CD4-positive, CD25-positive, alpha-beta regulatory T cell (primary cell): ENCODE results near the gene DYNC2LI1. TPM values are rescaled to one million over a fixed set of nuclear protein-coding genes. Genes with fewer than 3 reads are reported as not detected.

ENCODE experiments used
- ATAC-seq, 2 donors: fragments of 150-1000 bp; cut with Tn5 transposase; one replicate each; pipeline ENCODE4 v1.10.0; 2021; ENCODE audit warnings: low read depth in 2 of 2, moderate number of reproducible peaks in 2 of 2, moderate library complexity in 1 of 2
- DNase-seq, 3 donors: peaks; one replicate each; pipeline versions ENCODE4 v3.0.0 to v3.0.0-alpha.2; 2012 to 2022; ENCODE audit warnings: mixed read lengths in 1 of 3
- H3K27ac ChIP-seq: one replicate; pipeline ENCODE4 v1.7.0; 2013; ENCODE audit warnings: mild to moderate bottlenecking, low read length; ENCODE audit not compliant: insufficient read depth, poor library complexity, severe bottlenecking
- H3K27me3 ChIP-seq: one replicate; pipeline ENCODE4 v1.7.0; 2013; ENCODE audit warnings: low read length; ENCODE audit not compliant: control insufficient read depth, insufficient read depth
- H3K36me3 ChIP-seq: one replicate; pipeline ENCODE4 v1.7.0; 2013; ENCODE audit warnings: mild to moderate bottlenecking, low read length, moderate library complexity; ENCODE audit not compliant: control insufficient read depth, insufficient read depth
- H3K4me1 ChIP-seq: 2 replicates; pipeline ENCODE4 v1.7.0; 2013; ENCODE audit warnings: mild to moderate bottlenecking, low read length; ENCODE audit not compliant: insufficient read depth, control insufficient read depth, poor library complexity, severe bottlenecking
- H3K4me3 ChIP-seq: one replicate; pipeline ENCODE4 v1.7.0; 2013; ENCODE audit warnings: low read depth, mild to moderate bottlenecking, low read length, moderate library complexity
- H3K9me3 ChIP-seq, 2 experiments: 1 replicate in 1 of 2; 2 replicates in 1 of 2; pipeline ENCODE4 v1.7.0; 2013; ENCODE audit warnings: low read length in 2 of 2, mild to moderate bottlenecking in 1 of 2, moderate library complexity in 1 of 2; ENCODE audit not compliant: control insufficient read depth in 2 of 2
- H3K27ac Mint-ChIP-seq, 3 donors: one replicate each; pipeline ENCODE4 v1.8.0; 2020 to 2022; ENCODE audit warnings: mild to moderate bottlenecking in 3 of 3, mixed read lengths in 3 of 3, moderate library complexity in 2 of 3
- H3K27me3 Mint-ChIP-seq: one replicate; pipeline ENCODE4 v1.8.0; 2022; ENCODE audit warnings: mild to moderate bottlenecking, mixed read lengths
- H3K36me3 Mint-ChIP-seq: one replicate; pipeline ENCODE4 v1.8.0; 2020; ENCODE audit warnings: mixed read lengths
- H3K4me1 Mint-ChIP-seq, 4 donors: one replicate each; pipeline ENCODE4 v1.8.0; 2020 to 2022; ENCODE audit warnings: mixed read lengths in 4 of 4, mild to moderate bottlenecking in 1 of 4
- H3K4me3 Mint-ChIP-seq, 4 donors: one replicate each; pipeline ENCODE4 v1.8.0; 2020 to 2022; ENCODE audit warnings: mild to moderate bottlenecking in 4 of 4, mixed read lengths in 4 of 4, moderate library complexity in 3 of 4
- H3K9me3 Mint-ChIP-seq, 7 donors: one replicate each; pipeline ENCODE4 v1.8.0; 2020 to 2022; ENCODE audit warnings: mixed read lengths in 7 of 7, mild to moderate bottlenecking in 3 of 7, moderate library complexity in 2 of 7
- polyA plus RNA-seq, 4 donors: library from polyadenylated mRNA; unstranded; fragments of 300-500 nt; fragmentation: Illumina TruSeq; gene quantifications; one replicate each; pipeline ENCODE4 v1.2.3, GENCODE V29; 2021
- total RNA-seq: library from RNA; stranded (reverse); gene quantifications from one replicate; pipeline ENCODE4 v1.2.3, GENCODE V29; 2022

The DYNC2LI1 gene
- total and polyA plus RNA-seq, 5 donors from 2014 or later: 2.1 to 5.8 (median 3.1) TPM

GRCh38 chr2:43854671-43855070 is 80.8 kb downstream of the DYNC2LI1 start:
- Mint-ChIP-seq H3K9me3 (peaks cover 0 to 3% (median 0%) of the 10 kb centered on the region in 7 donors), H3K27me3 (peaks cover 19% of the 10 kb centered on the region), H3K27ac (no peak overlapping the region), H3K4me1 (no peaks in the 10 kb centered on the region), H3K36me3 (no peaks in the 10 kb centered on the region), H3K4me3 (peak overlapping the region in 1 of 4 donors; percentile 64)
- H3K4me1 ChIP-seq: no peaks in the 10 kb centered on the region
- no peaks in the 10 kb centered on the region for H3K27me3 ChIP-seq
- ATAC-seq (no peak), DNase-seq (no peak)
- no peaks in the 10 kb centered on the region for H3K9me3 ChIP-seq
- no peak overlapping the region for H3K27ac ChIP-seq
- H3K4me3 ChIP-seq: no peak overlapping the region
- no peaks in the 10 kb centered on the region for H3K36me3 ChIP-seq

GRCh38 chr2:43855292-43855691 is 81.5 kb downstream of the DYNC2LI1 start:
- no peaks in the 10 kb centered on the region for H3K4me1 Mint-ChIP-seq
- H3K36me3 Mint-ChIP-seq: no peaks in the 10 kb centered on the region
- Histone ChIP-seq H3K4me3 (no peak overlapping the region), H3K9me3 (no peaks in the 10 kb centered on the region), H3K27ac (no peak overlapping the region), H3K4me1 (no peaks in the 10 kb centered on the region), H3K36me3 (no peaks in the 10 kb centered on the region), H3K27me3 (no peaks in the 10 kb centered on the region)
- peaks cover 0 to 3% (median 0%) of the 10 kb centered on the region in 7 donors for H3K9me3 Mint-ChIP-seq
- peaks cover 14% of the 10 kb centered on the region for H3K27me3 Mint-ChIP-seq
- DNase-seq: no peak
- ATAC-seq: no peak
- H3K4me3 Mint-ChIP-seq: no peak overlapping the region
- no peak overlapping the region for H3K27ac Mint-ChIP-seq

Other genes with a start within 250 kb of the DYNC2LI1 start
- gene THADA, start 178.0 kb upstream of the DYNC2LI1 start, total RNA-seq: 52.9 TPM
- gene THADA, start 178.0 kb upstream of the DYNC2LI1 start, polyA plus RNA-seq: 10 to 100 TPM; 19.1 to 23.2 (median 19.8) TPM
- gene PLEKHH2, start 136.8 kb upstream of the DYNC2LI1 start, total RNA-seq: 1.2 TPM
- gene PLEKHH2, start 136.8 kb upstream of the DYNC2LI1 start, polyA plus RNA-seq: under 1 TPM in 2 of 4 donors, not detected in 2; 0.18 to 0.20 TPM
- not detected for gene C1GALT1C1L, start 97.6 kb upstream of the DYNC2LI1 start, total RNA-seq
- under 1 TPM in 2 of 4 donors, not detected in 2; 0.15 to 0.30 TPM for gene C1GALT1C1L, start 97.6 kb upstream of the DYNC2LI1 start, polyA plus RNA-seq
- gene ABCG5, start 64.8 kb downstream of the DYNC2LI1 start, total RNA-seq: not detected
- not detected for gene ABCG5, start 64.8 kb downstream of the DYNC2LI1 start, polyA plus RNA-seq
- not detected for gene ABCG8, start 64.9 kb downstream of the DYNC2LI1 start, total RNA-seq
- gene ABCG8, start 64.9 kb downstream of the DYNC2LI1 start, polyA plus RNA-seq: under 1 TPM in 2 of 4 donors, not detected in 2; 0.09 to 0.10 TPM
- 48.5 TPM for gene LRPPRC, start 221.9 kb downstream of the DYNC2LI1 start, total RNA-seq
- 10 to 100 TPM; 34.0 to 39.5 (median 36.8) TPM for gene LRPPRC, start 221.9 kb downstream of the DYNC2LI1 start, polyA plus RNA-seq